ENCODE results near the gene CRMP1.

- no peak for TF ChIP-seq EZH2phosphoT487 (IDR thresholded peaks at IDR 0.05; ENCODE audit: insufficient read depth, low read depth)
- TF ChIP-seq EZH2 (IDR thresholded peaks at IDR 0.05; ENCODE audit: insufficient read depth, poor library complexity, severe bottlenecking) = no peak
These were observed 18.0 kb downstream of the CRMP1 start for GRCh38 chr4:5874811-5875449.
